ENCODE results near the gene HSH2D. TPM values are rescaled to one million over a fixed set of nuclear protein-coding genes. Genes with fewer than 3 reads are reported as not detected.

Gene HSH2D, protein sequence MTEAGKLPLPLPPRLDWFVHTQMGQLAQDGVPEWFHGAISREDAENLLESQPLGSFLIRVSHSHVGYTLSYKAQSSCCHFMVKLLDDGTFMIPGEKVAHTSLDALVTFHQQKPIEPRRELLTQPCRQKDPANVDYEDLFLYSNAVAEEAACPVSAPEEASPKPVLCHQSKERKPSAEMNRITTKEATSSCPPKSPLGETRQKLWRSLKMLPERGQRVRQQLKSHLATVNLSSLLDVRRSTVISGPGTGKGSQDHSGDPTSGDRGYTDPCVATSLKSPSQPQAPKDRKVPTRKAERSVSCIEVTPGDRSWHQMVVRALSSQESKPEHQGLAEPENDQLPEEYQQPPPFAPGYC
- total RNA-seq, result 10 to 100 TPM in 2 of 6 donors, 1 to 10 TPM in 4; 5.9 to 12.6 (median 8.2) TPM

- ATAC-seq (ENCODE audit: low FRiP score in 2 of 2) (peak; percentile 81 to 88), DNase-seq (peak; percentile 90 to 95)
- WGBS, 2 donors, result 24 to 26% methylated on average over 12 of the region's 13 CpGs
- Histone ChIP-seq H3K36me3 (no peaks in the 10 kb centered on the region), H3K27me3 (no peaks in the 10 kb centered on the region), H3K4me3 (peak within 1 kb of the TSS; percentile 14 to 49 (median 36)), H3K9me3 (no peaks in the 10 kb centered on the region), H3K4me1 (peaks cover 3 to 20% (median 9%) of the 10 kb centered on the region in 4 donors), H3K27ac (peak within 1 kb of the TSS; percentile 68 to 87 (median 74))
- TF ChIP-seq EP300 (IDR thresholded peaks at IDR 0.05) (no peak), POLR2AphosphoS5 (IDR thresholded peaks at IDR 0.05) (peak in 1 of 2 donors; percentile 20), POLR2A (IDR thresholded peaks at IDR 0.05) (peak in 2 of 4 donors; percentile 3 to 54)
- TF ChIP-seq, protein P1, sequence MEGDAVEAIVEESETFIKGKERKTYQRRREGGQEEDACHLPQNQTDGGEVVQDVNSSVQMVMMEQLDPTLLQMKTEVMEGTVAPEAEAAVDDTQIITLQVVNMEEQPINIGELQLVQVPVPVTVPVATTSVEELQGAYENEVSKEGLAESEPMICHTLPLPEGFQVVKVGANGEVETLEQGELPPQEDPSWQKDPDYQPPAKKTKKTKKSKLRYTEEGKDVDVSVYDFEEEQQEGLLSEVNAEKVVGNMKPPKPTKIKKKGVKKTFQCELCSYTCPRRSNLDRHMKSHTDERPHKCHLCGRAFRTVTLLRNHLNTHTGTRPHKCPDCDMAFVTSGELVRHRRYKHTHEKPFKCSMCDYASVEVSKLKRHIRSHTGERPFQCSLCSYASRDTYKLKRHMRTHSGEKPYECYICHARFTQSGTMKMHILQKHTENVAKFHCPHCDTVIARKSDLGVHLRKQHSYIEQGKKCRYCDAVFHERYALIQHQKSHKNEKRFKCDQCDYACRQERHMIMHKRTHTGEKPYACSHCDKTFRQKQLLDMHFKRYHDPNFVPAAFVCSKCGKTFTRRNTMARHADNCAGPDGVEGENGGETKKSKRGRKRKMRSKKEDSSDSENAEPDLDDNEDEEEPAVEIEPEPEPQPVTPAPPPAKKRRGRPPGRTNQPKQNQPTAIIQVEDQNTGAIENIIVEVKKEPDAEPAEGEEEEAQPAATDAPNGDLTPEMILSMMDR (IDR thresholded peaks at IDR 0.05), result no peak
Observed at GRCh38 chr19:16143399-16144215, at the start of gene HSH2D. Gene HSH2D (plus strand): TSS chr19:16143685. CDS start chr19:16148751, 5,066 bp downstream.

GRCh38 chr19:16094360-16095070, 49.0 kb upstream of the HSH2D start:
- H3K36me3 ChIP-seq, result peaks cover 52 to 100% (median 95%) of the 10 kb centered on the region in 4 donors
- no peaks in the 10 kb centered on the region for H3K27me3 ChIP-seq
- WGBS, 2 donors, result 69 to 78% methylated on average over 10 of the region's 10 CpGs
- TF ChIP-seq POLR2AphosphoS5 (IDR thresholded peaks at IDR 0.05) (no peak), EP300 (IDR thresholded peaks at IDR 0.05) (no peak), POLR2A (IDR thresholded peaks at IDR 0.05) (no peak)
- ATAC-seq (ENCODE audit: low FRiP score in 2 of 2) (no peak), DNase-seq (no peak)
- no peaks in the 10 kb centered on the region for H3K9me3 ChIP-seq
- peaks cover 4 to 23% (median 9%) of the 10 kb centered on the region in 4 donors for H3K4me1 ChIP-seq
- no peak overlapping the region for H3K4me3 ChIP-seq
- H3K27ac ChIP-seq, result peak overlapping the region in 2 of 4 donors; percentile 12 to 62

- H3K9me3 ChIP-seq, result no peaks in the 10 kb centered on the region
- DNase-seq (no peak), ATAC-seq (ENCODE audit: low FRiP score in 2 of 2) (peak; percentile 2 to 25)
- 80 to 87% methylated on average over 13 of the region's 13 CpGs for WGBS, 2 donors
- peaks cover 4 to 17% (median 9%) of the 10 kb centered on the region in 4 donors for H3K4me1 ChIP-seq
- TF ChIP-seq, protein P1 (IDR thresholded peaks at IDR 0.05), result no peak
- no peak for TF ChIP-seq POLR2AphosphoS5 (IDR thresholded peaks at IDR 0.05)
- no peak for TF ChIP-seq EP300 (IDR thresholded peaks at IDR 0.05)
- TF ChIP-seq POLR2A (IDR thresholded peaks at IDR 0.05), result no peak
- H3K27ac ChIP-seq, result peak overlapping the region in 1 of 4 donors; percentile 12
- no peaks in the 10 kb centered on the region for H3K27me3 ChIP-seq
- H3K36me3 ChIP-seq, result peaks cover 48 to 100% (median 94%) of the 10 kb centered on the region in 4 donors
- no peak overlapping the region for H3K4me3 ChIP-seq
Observed at GRCh38 chr19:16095071-16095571, 48.4 kb upstream of the HSH2D start.

- WGBS, 2 donors, result 74 to 79% methylated on average over 10 of the region's 10 CpGs
- peaks cover 43 to 100% (median 94%) of the 10 kb centered on the region in 4 donors for H3K36me3 ChIP-seq
- no peak for ATAC-seq (ENCODE audit: low FRiP score in 2 of 2)
- peaks cover 4 to 17% (median 9%) of the 10 kb centered on the region in 4 donors for H3K4me1 ChIP-seq
- no peak for DNase-seq
- TF ChIP-seq, protein P1 (IDR thresholded peaks at IDR 0.05), result no peak
- TF ChIP-seq EP300 (IDR thresholded peaks at IDR 0.05) (no peak), POLR2A (IDR thresholded peaks at IDR 0.05) (no peak), POLR2AphosphoS5 (IDR thresholded peaks at IDR 0.05) (no peak)
- H3K27me3 ChIP-seq, result no peaks in the 10 kb centered on the region
- no peak overlapping the region for H3K4me3 ChIP-seq
- no peaks in the 10 kb centered on the region for H3K9me3 ChIP-seq
- peak overlapping the region in 3 of 4 donors; percentile 8 to 52 (median 49) for H3K27ac ChIP-seq
Observed at GRCh38 chr19:16096280-16096855, 47.1 kb upstream of the HSH2D start.
